HEK293 (cell line): Measurements from ENCODE around the gene DGKG.

Experiments used
- CTCF ChIA-PET: fragments of 350-600 bp; formaldehyde crosslinking; extraction: SDS; loops from one replicate; lab custom pipeline; 2021; ENCODE audit warnings: antibody characterized with exemption; lab: Yijun Ruan, JAX
- POLR2A ChIA-PET: fragments of 300-600 bp; formaldehyde crosslinking; extraction: SDS; loops from one replicate; lab custom pipeline; 2020; ENCODE audit warnings: antibody characterized with exemption, inconsistent platforms; lab: Yijun Ruan, JAX
- H3K27ac ChIP-seq: fragments of 200-500 bp; sonication (Bioruptor generic); 2 replicates; pipeline ENCODE4 v1.5.1; 2014; ENCODE audit warnings: low read depth, low read length, control low read depth, inconsistent platforms; ENCODE audit errors: extremely low read depth
- H3K36me3 ChIP-seq, 2 experiments: fragments of 200-500 bp in 1 of 2; sonication (Bioruptor generic) in 1 of 2; 1 replicate in 1 of 2; 2 replicates in 1 of 2; pipeline ENCODE4 v1.5.1; 2014 to 2017; ENCODE audit warnings: inconsistent platforms in 2 of 2, low read length in 2 of 2; ENCODE audit not compliant: control insufficient read depth in 2 of 2, insufficient read depth in 1 of 2
- H3K4me1 ChIP-seq: fragments of 200-500 bp; sonication (Bioruptor generic); 2 replicates; pipeline ENCODE4 v1.5.1; 2014; ENCODE audit warnings: mild to moderate bottlenecking, low read length, inconsistent platforms; ENCODE audit not compliant: control insufficient read depth, insufficient read depth
- H3K4me3 ChIP-seq: 2 replicates; pipeline ENCODE4 v1.5.1; 2011; ENCODE audit warnings: low read depth, mild to moderate bottlenecking, control low read depth, low read length, moderate library complexity
- H3K9me3 ChIP-seq: fragments of 200-500 bp; sonication (Bioruptor generic); 2 replicates; pipeline ENCODE4 v1.5.1; 2014; ENCODE audit warnings: low read depth, low read length, inconsistent platforms; ENCODE audit not compliant: control insufficient read depth, insufficient read depth
- AEBP2 ChIP-seq: fragments of 450-650 bp; formaldehyde crosslinking; IDR thresholded peaks from 2 replicates; pipeline ENCODE4 v1.5.1; 2016; ENCODE audit warnings: missing biosample characterization, missing genetic modification characterization, borderline replicate concordance
- KLF1 ChIP-seq: fragments of 450-650 bp; formaldehyde crosslinking; IDR thresholded peaks from 2 replicates; pipeline ENCODE4 v1.5.1; 2016; ENCODE audit warnings: missing biosample characterization, missing genetic modification characterization
- PRDM1 ChIP-seq: fragments of 450-650 bp; formaldehyde crosslinking; IDR thresholded peaks from 2 replicates; pipeline ENCODE4; 2016; ENCODE audit warnings: missing biosample characterization, missing genetic modification characterization
- PRDM4 ChIP-seq: fragments of 450-650 bp; formaldehyde crosslinking; IDR thresholded peaks from 2 replicates; pipeline ENCODE4 v1.5.1; 2017; ENCODE audit warnings: missing biosample characterization, missing genetic modification characterization
- SCRT2 ChIP-seq: fragments of 450-650 bp; formaldehyde crosslinking; IDR thresholded peaks from 2 replicates; pipeline ENCODE4 v1.5.1; 2016; ENCODE audit warnings: missing biosample characterization, missing genetic modification characterization
- TRIM28 ChIP-seq: IDR thresholded peaks from 2 replicates; pipeline ENCODE4 v1.6.1; 2011; ENCODE audit warnings: low read length, control low read depth, borderline replicate concordance
- ZBTB17 ChIP-seq: fragments of 450-650 bp; formaldehyde crosslinking; IDR thresholded peaks from 2 replicates; pipeline ENCODE4 v1.5.1; 2016; ENCODE audit warnings: missing biosample characterization, missing genetic modification characterization
- ZBTB48 ChIP-seq: fragments of 450-650 bp; formaldehyde crosslinking; IDR thresholded peaks from 2 replicates; pipeline ENCODE4 v1.5.1; 2016; ENCODE audit warnings: missing biosample characterization, missing genetic modification characterization
- ZFP69B ChIP-seq: fragments of 450-650 bp; formaldehyde crosslinking; IDR thresholded peaks from 2 replicates; pipeline ENCODE4 v1.5.1; 2016; ENCODE audit warnings: missing biosample characterization, missing genetic modification characterization
- ZNF114 ChIP-seq: fragments of 450-650 bp; formaldehyde crosslinking; IDR thresholded peaks from 2 replicates; pipeline ENCODE4 v1.5.0; 2017; ENCODE audit warnings: missing biosample characterization, missing genetic modification characterization
- ZNF155 ChIP-seq: fragments of 450-650 bp; formaldehyde crosslinking; IDR thresholded peaks from 2 replicates; pipeline ENCODE4 v1.5.1; 2016; ENCODE audit warnings: missing biosample characterization, missing genetic modification characterization
- ZNF169 ChIP-seq: fragments of 450-650 bp; formaldehyde crosslinking; IDR thresholded peaks from 2 replicates; pipeline ENCODE4 v1.5.1; 2016; ENCODE audit warnings: missing biosample characterization, missing genetic modification characterization
- ZNF184 ChIP-seq: fragments of 450-650 bp; IDR thresholded peaks from 2 replicates; pipeline ENCODE4 v1.5.1; 2018; ENCODE audit warnings: missing biosample characterization, mild to moderate bottlenecking, missing genetic modification characterization
- ZNF221 ChIP-seq: fragments of 450-650 bp; formaldehyde crosslinking; IDR thresholded peaks from 2 replicates; pipeline ENCODE4 v1.5.1; 2017; ENCODE audit warnings: missing biosample characterization, missing genetic modification characterization, borderline replicate concordance
- ZNF266 ChIP-seq: fragments of 450-650 bp; formaldehyde crosslinking; IDR thresholded peaks from 2 replicates; pipeline ENCODE4 v1.5.1; 2016; ENCODE audit warnings: missing biosample characterization, missing genetic modification characterization, low read depth
- ZNF366 ChIP-seq: fragments of 450-650 bp; formaldehyde crosslinking; conservative IDR thresholded peaks from 2 replicates; pipeline ENCODE4 v1.5.1; 2016; ENCODE audit warnings: missing biosample characterization, missing genetic modification characterization
- ZNF398 ChIP-seq: fragments of 450-650 bp; formaldehyde crosslinking; IDR thresholded peaks from 2 replicates; pipeline ENCODE4 v1.5.1; 2017; ENCODE audit warnings: missing biosample characterization, missing genetic modification characterization
- ZNF416 ChIP-seq: fragments of 450-650 bp; formaldehyde crosslinking; IDR thresholded peaks from 2 replicates; pipeline ENCODE4 v1.5.1; 2016; ENCODE audit warnings: missing biosample characterization, missing genetic modification characterization
- ZNF449 ChIP-seq: fragments of 450-650 bp; formaldehyde crosslinking; IDR thresholded peaks from 2 replicates; pipeline ENCODE4 v1.5.1; 2017; ENCODE audit warnings: missing biosample characterization, mild to moderate bottlenecking, missing genetic modification characterization, moderate library complexity
- ZNF488 ChIP-seq: fragments of 450-650 bp; formaldehyde crosslinking; IDR thresholded peaks from 2 replicates; pipeline ENCODE4 v1.5.1; 2016; ENCODE audit warnings: missing biosample characterization, missing genetic modification characterization
- ZNF610 ChIP-seq: fragments of 450-650 bp; formaldehyde crosslinking; IDR thresholded peaks from 2 replicates; pipeline ENCODE4 v1.5.1; 2016; ENCODE audit warnings: missing biosample characterization, missing genetic modification characterization, borderline replicate concordance
- ZNF670 ChIP-seq: fragments of 450-650 bp; formaldehyde crosslinking; IDR thresholded peaks from 2 replicates; pipeline ENCODE4 v1.5.1; 2016; ENCODE audit warnings: missing biosample characterization, missing genetic modification characterization, low read depth
- ZNF792 ChIP-seq: fragments of 450-650 bp; formaldehyde crosslinking; IDR thresholded peaks from 2 replicates; pipeline ENCODE4 v1.5.1; 2016; ENCODE audit warnings: missing biosample characterization, missing genetic modification characterization
- ZNF830 ChIP-seq: fragments of 450-650 bp; IDR thresholded peaks from 2 replicates; pipeline ENCODE4 v1.5.0; 2018; ENCODE audit warnings: missing biosample characterization, missing genetic modification characterization, low read depth, mild to moderate bottlenecking, moderate library complexity

Gene DGKG

GRCh38 chr3:186299327-186299726, 62.7 kb downstream of the DGKG start:
- H3K36me3 ChIP-seq = no peaks in the 10 kb centered on the region
- no peak overlapping the region for H3K27ac ChIP-seq
- no peaks in the 10 kb centered on the region for H3K4me1 ChIP-seq
- POLR2A ChIA-PET = no interaction called here
- H3K9me3 ChIP-seq = no peaks in the 10 kb centered on the region
- H3K4me3 ChIP-seq = no peak overlapping the region
- CTCF ChIA-PET = no interaction called here
- TF ChIP-seq ZNF366 (tag by site-specific recombination) (0 out of 2 replicates have a peak, but pooled peaks have one; percentile 59), ZNF449 (tag by site-specific recombination) (no peak)

- ChIA-PET POLR2A (no interaction called here), CTCF (no interaction called here)
- no peaks in the 10 kb centered on the region for H3K9me3 ChIP-seq
- peak; percentile 77 for TF ChIP-seq SCRT2 (tag by site-specific recombination)
- TF ChIP-seq ZNF670 (tag by site-specific recombination) = no peak
- no peak for TF ChIP-seq ZNF184 (tag by site-specific recombination)
- TF ChIP-seq TRIM28 = no peak
- TF ChIP-seq ZNF155 (tag by site-specific recombination) = no peak
- peak; percentile 63 for TF ChIP-seq ZBTB17 (tag by site-specific recombination)
- no peak for TF ChIP-seq ZNF221
- no peak for TF ChIP-seq ZNF488
- TF ChIP-seq ZNF266 (tag by site-specific recombination) = no peak
- TF ChIP-seq ZNF114 (tag by site-specific recombination) = no peak
- H3K36me3 ChIP-seq = no peaks in the 10 kb centered on the region
- no peak overlapping the region for H3K27ac ChIP-seq
- H3K4me1 ChIP-seq = no peaks in the 10 kb centered on the region
- no peak overlapping the region for H3K4me3 ChIP-seq
These were observed 63.2 kb downstream of the DGKG start for GRCh38 chr3:186298876-186299275.

GRCh38 chr3:186290796-186291195, 71.2 kb downstream of the DGKG start:
- Histone ChIP-seq H3K27ac (no peak overlapping the region), H3K4me1 (no peaks in the 10 kb centered on the region), H3K4me3 (no peak overlapping the region), H3K9me3 (no peaks in the 10 kb centered on the region), H3K36me3 (no peaks in the 10 kb centered on the region)
- ChIA-PET POLR2A (no interaction called here), CTCF (interaction anchor here (0.6 to 1.1 kb wide), 2 partner anchors 30 to 199 kb away, joined by 4 read pairs; no protein-coding TSS in a partner anchor)
- TF ChIP-seq ZNF416 (tag by site-specific recombination) (no peak), ZNF792 (tag by site-specific recombination) (no peak), ZBTB48 (no peak), ZNF610 (no peak), AEBP2 (no peak), PRDM1 (no peak), ZNF398 (tag by site-specific recombination) (no peak), KLF1 (no peak), ZFP69B (no peak), ZNF169 (no peak), PRDM4 (no peak), ZNF830 (no peak)
